ENCODE measurements around the gene RNF25. TPM values are rescaled to one million over a fixed set of nuclear protein-coding genes. Genes with fewer than 3 reads are reported as not detected.

Gene RNF25
- polyA plus RNA-seq, 3 donors, result 10.7 to 20.3 (median 12.9) TPM

DNA sequence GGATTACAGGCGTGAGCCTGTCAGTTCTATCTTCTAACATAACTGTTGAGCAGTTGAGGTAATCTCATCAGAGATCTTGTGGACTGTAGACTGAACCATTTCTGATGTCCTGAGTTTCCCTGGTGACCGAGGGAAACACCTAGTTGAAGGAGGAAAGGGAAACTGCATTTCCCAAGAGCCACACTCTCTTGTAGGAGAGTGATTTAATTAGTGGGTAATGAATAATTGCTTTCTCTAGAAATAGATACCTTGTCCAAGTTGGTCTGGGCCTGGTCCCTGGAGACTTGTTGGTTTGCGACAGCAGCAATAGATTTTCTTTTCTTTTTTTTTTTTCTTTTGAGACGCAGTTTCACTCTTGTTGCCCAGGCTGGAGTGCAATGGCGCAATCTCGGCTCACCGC, 46.3 kb upstream of the RNF25 start:
- peaks cover 61% of the 10 kb centered on the region for H3K4me1 Mint-ChIP-seq
- no peak overlapping the region for H2AFZ ChIP-seq (ENCODE audit: insufficient read depth, low read depth, low read length, poor library complexity, severe bottlenecking)
- TF ChIP-seq, protein P1, sequence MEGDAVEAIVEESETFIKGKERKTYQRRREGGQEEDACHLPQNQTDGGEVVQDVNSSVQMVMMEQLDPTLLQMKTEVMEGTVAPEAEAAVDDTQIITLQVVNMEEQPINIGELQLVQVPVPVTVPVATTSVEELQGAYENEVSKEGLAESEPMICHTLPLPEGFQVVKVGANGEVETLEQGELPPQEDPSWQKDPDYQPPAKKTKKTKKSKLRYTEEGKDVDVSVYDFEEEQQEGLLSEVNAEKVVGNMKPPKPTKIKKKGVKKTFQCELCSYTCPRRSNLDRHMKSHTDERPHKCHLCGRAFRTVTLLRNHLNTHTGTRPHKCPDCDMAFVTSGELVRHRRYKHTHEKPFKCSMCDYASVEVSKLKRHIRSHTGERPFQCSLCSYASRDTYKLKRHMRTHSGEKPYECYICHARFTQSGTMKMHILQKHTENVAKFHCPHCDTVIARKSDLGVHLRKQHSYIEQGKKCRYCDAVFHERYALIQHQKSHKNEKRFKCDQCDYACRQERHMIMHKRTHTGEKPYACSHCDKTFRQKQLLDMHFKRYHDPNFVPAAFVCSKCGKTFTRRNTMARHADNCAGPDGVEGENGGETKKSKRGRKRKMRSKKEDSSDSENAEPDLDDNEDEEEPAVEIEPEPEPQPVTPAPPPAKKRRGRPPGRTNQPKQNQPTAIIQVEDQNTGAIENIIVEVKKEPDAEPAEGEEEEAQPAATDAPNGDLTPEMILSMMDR (IDR thresholded peaks at IDR 0.05), result no peak
- H3K9me3 Mint-ChIP-seq, result no peaks in the 10 kb centered on the region
- peaks cover 32 to 44% of the 10 kb centered on the region in 2 donors for H3K36me3 Mint-ChIP-seq
- H3K27ac Mint-ChIP-seq, result peak overlapping the region in 6 of 7 donors; percentile 9 to 85 (median 60)
- no peak overlapping the region for H3K4me2 ChIP-seq (replicated peaks; ENCODE audit: extremely low read depth, low read length, poor library complexity, severe bottlenecking)
- intact Hi-C loops (cut with micrococcal nuclease), result no loop called here
- no CpG with 5 or more reads among the region's 7 CpGs for WGBS (ENCODE audit: insufficient coverage)
- H3K4me1 ChIP-seq (ENCODE audit: control insufficient read depth in 1 of 2, insufficient read depth in 2 of 2, low read length in 2 of 2), result peaks cover 51 to 58% of the 10 kb centered on the region in 2 donors
- H3K4me3 ChIP-seq (replicated peaks in 1 of 3; ENCODE audit: low read depth in 2 of 3, low read length in 3 of 3), result no peak overlapping the region
- H3K9me3 ChIP-seq (replicated peaks in 1 of 2; ENCODE audit: control insufficient read depth in 1 of 2, insufficient read depth in 1 of 2, low read length in 2 of 2), result no peaks in the 10 kb centered on the region
- H3K27me3 ChIP-seq (ENCODE audit: control insufficient read depth in 2 of 2, insufficient read depth in 2 of 2, low read length in 2 of 2), result no peaks in the 10 kb centered on the region
- peaks cover 8 to 40% of the 10 kb centered on the region in 2 donors for H3K36me3 ChIP-seq (replicated peaks in 1 of 2; ENCODE audit: control insufficient read depth in 1 of 2, insufficient read depth in 2 of 2, low read length in 2 of 2)
- DNase-seq, result no peak
- peaks cover 94% of the 10 kb centered on the region for H3K79me2 ChIP-seq (ENCODE audit: insufficient read depth, low read length)
- peaks cover 0 to 6% (median 0%) of the 10 kb centered on the region in 3 donors for H3K27me3 Mint-ChIP-seq (ENCODE audit: low read depth in 3 of 3)
- no peak overlapping the region for H3K4me3 Mint-ChIP-seq
- H4K20me1 ChIP-seq (ENCODE audit: insufficient read depth, low read length), result peaks cover 6% of the 10 kb centered on the region
- peak overlapping the region in 1 of 2 donors; percentile 33 for H3K27ac ChIP-seq (ENCODE audit: low read depth in 1 of 2, low read length in 2 of 2)
- no peak overlapping the region for H3K9ac ChIP-seq (ENCODE audit: insufficient read depth, low read length, poor library complexity, severe bottlenecking)

DNA sequence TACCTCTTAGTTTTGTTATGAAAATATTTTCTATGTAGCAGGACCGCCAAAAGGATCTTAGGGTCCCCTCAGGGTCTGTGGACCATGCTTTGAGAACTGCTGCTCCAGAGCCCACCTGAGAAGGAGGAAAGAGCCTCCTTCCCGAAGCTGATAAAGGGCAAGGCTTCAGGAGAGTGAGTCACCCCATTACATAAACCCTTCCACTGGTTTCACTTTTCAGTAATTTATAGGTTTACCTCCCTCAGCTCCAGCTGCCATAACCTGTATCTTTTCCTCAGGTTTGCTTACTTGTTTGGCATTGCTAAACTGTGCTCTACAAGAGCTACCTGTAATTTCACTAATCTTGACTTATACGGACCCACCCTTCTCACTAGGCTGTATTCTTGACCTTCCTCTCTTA, 45.5 kb upstream of the RNF25 start:
- intact Hi-C loops (cut with micrococcal nuclease), result no loop called here
- Histone ChIP-seq H3K27ac (ENCODE audit: low read depth in 1 of 2, low read length in 2 of 2) (peak overlapping the region in 1 of 2 donors; percentile 33), H4K20me1 (ENCODE audit: insufficient read depth, low read length) (peaks cover 6% of the 10 kb centered on the region), H3K9ac (ENCODE audit: insufficient read depth, low read length, poor library complexity, severe bottlenecking) (no peak overlapping the region), H3K27me3 (ENCODE audit: control insufficient read depth in 2 of 2, insufficient read depth in 2 of 2, low read length in 2 of 2) (no peaks in the 10 kb centered on the region), H3K36me3 (replicated peaks in 1 of 2; ENCODE audit: control insufficient read depth in 1 of 2, insufficient read depth in 2 of 2, low read length in 2 of 2) (peaks cover 8 to 40% of the 10 kb centered on the region in 2 donors), H3K4me3 (replicated peaks in 1 of 3; ENCODE audit: low read depth in 2 of 3, low read length in 3 of 3) (no peak overlapping the region), H3K4me2 (replicated peaks; ENCODE audit: extremely low read depth, low read length, poor library complexity, severe bottlenecking) (no peak overlapping the region), H3K9me3 (replicated peaks in 1 of 2; ENCODE audit: control insufficient read depth in 1 of 2, insufficient read depth in 1 of 2, low read length in 2 of 2) (no peaks in the 10 kb centered on the region), H3K79me2 (ENCODE audit: insufficient read depth, low read length) (peaks cover 100% of the 10 kb centered on the region), H2AFZ (ENCODE audit: insufficient read depth, low read depth, low read length, poor library complexity, severe bottlenecking) (no peak overlapping the region), H3K4me1 (ENCODE audit: control insufficient read depth in 1 of 2, insufficient read depth in 2 of 2, low read length in 2 of 2) (peaks cover 52 to 61% of the 10 kb centered on the region in 2 donors)
- H3K4me1 Mint-ChIP-seq, result peaks cover 55% of the 10 kb centered on the region
- peak in 1 of 3 donors; percentile 33 for DNase-seq
- peaks cover 0 to 6% (median 0%) of the 10 kb centered on the region in 3 donors for H3K27me3 Mint-ChIP-seq (ENCODE audit: low read depth in 3 of 3)
- 83% methylated on average over 1 of the region's 3 CpGs for WGBS (ENCODE audit: insufficient coverage)
- H3K4me3 Mint-ChIP-seq, result peak overlapping the region in 1 of 2 donors; percentile 37
- H3K36me3 Mint-ChIP-seq, result peaks cover 32 to 44% of the 10 kb centered on the region in 2 donors
- TF ChIP-seq, protein P1 (IDR thresholded peaks at IDR 0.05), result no peak
- H3K9me3 Mint-ChIP-seq, result no peaks in the 10 kb centered on the region
- H3K27ac Mint-ChIP-seq, result peak overlapping the region in 6 of 7 donors; percentile 24 to 85 (median 48)

Data from CD14-positive monocyte (primary cell).